ENCODE results near the gene BAZ2A.
"Not testable (repeated sequence)": the region's sequence is repeated elsewhere in the genome, so short reads cannot be mapped to it uniquely, and the experiment has no call there.

The BAZ2A gene

DNA sequence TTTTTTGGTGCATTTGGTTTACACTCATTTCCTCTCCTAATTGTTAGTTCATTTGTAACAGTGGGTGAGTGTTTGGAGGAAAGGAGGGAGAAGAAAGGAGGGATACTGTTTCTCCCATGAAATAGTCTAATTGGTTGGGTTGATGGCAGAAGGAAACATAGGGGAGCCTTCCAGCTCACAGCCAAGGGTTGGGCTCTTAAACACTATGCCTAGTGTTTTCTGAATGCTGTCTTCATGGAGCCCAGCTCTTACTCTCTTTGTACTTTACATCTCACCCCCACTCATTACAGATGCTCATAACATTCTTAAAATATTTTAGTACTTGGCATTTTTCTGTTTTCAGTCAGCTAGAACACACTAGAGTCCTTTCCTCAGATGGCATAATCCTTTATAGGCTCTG is 38.2 kb downstream of the BAZ2A start:
- DNase-seq, result no peak

DNA sequence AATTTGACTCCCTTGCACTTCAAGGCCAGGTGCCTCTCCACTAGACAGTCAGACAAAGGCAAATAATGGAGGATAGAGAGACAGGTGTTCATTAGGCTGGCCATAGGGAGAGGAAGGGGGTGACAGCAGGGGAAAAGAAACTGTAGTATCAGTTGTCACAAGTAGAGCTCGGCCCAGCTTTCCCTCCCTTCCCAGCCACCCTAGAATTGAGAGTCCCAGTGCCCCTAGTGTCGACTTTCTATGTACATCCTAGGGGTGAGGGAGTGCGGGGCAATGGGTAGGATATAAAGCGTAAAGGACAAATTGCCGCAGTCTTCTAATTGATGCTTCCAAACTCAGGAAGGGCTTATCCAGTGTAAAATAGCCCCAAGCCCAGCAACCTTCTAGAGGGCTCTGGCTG is 39.0 kb downstream of the BAZ2A start:
- DNase-seq, result no peak

DNA sequence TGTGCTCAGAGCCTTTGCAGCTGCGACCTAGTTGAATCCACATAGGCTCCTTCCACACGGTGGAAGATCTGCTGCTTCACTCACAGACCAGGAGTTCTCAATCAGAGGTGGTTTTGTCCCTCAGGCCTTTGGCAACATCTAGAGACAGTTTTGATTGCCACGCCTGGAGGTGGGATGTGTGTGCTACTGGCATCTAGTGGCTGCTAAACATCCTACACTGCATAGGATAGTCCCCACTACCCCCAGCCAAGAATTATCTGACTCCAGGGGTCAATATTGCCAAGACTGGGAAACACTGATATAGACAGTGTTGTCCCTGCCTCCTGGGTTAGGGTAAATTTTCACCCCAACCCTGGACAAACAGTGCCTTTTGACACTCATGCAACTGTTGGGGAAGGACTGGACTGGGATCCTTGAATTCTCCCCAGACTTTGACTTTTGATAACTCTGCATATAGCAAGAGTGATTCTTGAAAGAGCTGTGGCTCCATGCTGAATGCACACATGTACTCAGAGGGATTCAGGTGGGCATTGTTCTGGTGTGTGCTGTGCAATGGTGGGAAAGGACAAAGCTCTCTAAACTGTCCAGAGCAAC is 39.8 kb downstream of the BAZ2A start:
- no peak for DNase-seq

DNA sequence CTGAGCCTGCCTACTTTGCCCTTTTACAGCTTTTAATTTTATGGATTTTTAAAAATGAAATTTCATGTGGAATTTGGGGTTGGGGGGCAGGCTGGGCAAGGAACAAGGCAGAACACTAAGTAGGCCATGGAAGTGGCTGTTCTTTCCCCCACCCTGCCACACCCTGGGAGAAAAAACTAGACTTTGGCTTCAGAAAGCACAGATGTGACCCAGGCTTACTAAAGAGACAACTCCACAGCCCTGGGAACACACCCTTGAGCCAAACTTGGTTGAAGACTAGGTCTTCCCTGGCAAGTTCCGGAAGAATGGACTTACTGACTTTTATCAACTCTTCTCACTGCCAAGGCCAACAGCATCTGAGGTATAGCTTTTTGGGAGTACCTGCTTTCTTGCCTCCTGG is 40.3 kb downstream of the BAZ2A start:
- no peak for DNase-seq

DNA sequence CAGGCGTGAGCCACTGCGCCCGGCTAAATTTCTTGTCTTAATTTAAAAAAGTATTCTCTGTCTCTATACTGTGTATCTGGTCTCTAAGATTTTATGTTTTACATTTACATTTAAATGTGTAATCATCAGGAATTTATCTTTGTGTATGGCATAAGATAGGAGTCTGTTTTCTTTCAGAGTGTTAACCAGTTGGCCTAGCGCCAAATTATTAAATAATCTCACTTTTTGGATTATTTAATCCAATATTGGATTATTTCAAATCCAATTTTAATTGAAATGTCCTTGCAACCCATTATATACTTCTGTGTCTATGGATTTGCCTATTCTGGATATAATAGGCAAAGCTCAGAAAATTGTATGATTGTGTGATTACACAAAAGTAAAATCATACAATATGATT is 45.0 kb downstream of the BAZ2A start:
- no peak for DNase-seq

DNA sequence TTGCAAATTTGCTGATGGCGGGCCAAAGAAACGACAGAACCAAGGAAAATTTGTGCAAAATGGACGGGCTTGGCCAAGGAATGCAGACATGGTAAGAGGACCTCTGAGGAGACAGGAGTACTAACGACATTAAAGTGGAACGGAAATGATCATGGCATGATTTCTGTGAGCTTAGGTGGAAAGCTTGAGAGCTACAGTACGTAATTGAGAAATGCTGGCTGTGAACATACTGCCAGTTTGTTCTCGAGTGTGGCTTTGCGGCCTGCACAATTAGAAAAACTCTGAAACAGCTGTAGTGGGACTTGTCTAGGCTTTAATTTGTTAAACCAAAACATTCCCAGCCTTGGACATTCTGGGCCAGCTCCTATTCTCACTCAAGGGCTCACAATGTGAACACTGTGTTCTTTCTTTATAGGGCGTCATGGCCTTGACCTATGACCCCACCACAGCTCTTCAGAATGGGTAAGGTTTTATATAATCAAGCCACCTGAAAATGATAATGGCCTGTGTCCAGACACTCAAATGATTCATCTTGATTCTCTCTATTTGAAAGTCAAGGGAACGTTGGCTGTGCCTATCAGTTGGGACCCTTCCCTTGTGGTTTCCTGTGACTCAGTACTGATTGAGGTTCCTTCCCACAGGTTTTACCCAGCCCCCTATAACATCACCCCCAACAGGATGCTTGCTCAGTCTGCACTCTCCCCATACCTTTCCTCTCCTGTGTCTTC is 48.5 kb downstream of the BAZ2A start:
- DNase-seq, result no peak

DNA sequence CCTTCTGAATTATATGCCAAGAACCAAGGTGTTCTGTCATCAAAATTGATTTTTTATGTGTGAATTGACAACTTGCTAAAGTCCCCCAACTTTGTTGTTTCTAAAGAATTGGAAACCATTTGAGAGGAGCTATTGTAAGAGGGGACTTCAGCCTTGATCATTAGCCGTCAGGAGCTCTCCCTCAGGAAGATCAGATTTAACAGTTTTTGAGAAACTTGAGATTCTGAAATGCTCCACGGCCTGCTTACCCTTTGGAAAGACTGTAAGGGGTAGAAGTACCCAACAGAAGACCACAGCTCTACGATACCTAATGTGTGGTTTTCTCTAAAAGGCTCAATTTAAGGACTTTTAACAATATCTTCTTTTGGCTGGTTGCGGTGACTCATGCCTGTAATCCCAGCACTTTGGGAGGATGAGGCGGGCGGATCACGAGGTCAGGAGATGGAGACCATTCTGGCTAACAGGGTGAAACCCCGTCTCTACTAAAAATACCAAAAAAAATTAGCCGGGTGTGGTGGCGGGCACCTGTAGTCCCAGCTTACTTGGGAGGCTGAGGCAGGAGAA is 51.1 kb downstream of the BAZ2A start:
- DNase-seq, result no peak

DNA sequence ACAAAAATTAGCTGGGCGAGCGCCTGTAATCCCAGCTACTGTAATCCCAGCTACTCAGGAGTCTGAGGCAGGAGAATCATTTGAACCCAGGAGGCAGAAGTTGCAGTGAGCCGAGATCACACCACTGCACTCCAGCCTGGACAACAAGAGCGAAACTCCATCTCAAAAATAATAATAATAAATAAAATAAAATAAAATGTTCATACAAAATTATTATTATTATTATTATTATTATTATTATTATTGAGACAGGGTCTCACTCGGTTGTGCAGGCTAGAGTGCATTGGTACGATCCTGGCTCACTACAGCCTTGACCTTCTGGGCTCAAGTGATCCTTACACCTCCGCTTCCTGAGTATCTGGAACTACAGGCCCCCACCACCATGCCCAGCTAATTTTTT is 52.9 kb downstream of the BAZ2A start:
- not testable (repeated sequence) for DNase-seq

DNA sequence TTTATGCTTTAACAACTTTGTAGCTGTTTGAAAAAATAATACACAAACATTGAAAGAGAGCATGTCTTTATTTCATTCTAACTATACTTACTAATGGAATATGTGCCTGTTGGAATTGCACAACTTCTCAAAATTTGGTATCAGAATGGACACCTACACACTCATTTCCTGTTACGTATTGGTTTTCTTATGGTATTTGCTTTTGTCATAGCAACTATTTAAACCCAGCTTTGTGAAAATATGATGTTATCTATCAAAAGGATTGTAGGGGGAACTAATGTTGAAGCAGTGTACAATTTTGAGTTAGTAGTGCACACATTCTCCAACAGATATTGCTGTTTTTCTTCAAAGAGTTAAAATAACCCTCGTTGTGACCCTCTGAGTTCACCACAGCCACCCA is 55.9 kb downstream of the BAZ2A start:
- no peak for DNase-seq

DNA sequence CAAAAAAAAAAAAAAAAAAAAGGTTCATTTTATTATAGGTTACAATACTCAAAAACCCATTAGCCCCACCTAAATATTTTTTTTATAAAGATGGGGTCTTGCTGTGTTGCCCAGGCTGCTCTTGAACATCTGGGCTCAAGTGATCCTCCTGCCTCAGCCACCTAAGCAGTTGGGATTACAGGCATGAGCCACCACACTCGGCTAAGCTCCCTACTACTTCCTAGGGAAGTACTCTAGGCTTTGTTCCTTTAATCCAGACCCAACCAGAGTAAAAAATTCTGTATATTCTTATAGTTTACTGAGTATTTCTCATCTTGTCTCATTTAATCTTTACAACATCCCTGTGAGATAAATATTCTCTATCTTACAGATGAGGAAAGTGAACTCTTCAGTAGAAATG is 57.8 kb downstream of the BAZ2A start:
- no peak for DNase-seq

DNA sequence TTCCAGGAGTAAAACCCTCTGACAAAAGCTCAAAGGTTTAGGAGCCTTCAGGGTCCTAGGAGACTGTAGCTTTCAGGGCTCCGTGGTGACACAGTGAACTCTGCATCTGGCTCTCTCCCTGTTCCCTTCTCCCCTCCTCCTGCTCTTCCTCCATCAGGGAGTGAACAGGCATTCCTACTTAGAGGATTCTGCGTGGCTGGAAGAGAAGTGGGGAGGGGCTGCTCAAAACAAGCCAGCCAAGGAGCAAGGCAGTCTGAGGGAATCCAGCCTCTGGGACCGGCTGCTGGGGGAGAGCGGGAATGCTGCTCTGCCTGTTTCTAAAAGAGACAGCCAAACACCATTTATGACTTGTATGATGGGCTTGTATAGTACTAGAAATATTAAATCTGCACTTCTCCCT is 59.0 kb downstream of the BAZ2A start:
- no peak for DNase-seq

DNA sequence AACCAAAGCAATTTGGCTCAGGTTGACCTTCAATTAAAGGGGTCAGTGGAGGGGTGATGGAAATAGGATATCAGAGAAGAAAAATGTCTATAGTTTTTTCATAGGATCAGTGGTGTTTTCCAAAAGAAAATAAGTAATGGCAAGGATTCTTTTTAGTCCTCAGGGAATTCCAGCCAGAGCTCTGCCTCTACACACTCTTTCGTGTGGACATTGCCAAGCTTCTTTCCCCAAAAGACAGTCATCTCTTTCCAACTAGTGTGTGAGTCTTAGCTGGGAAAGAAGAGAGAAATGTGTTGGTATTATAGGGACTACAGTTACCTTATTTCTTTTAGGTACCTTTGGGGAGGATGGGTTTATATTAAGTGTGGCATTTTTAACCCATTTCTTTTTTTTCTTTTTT is 62.0 kb downstream of the BAZ2A start:
- no peak for DNase-seq

DNA sequence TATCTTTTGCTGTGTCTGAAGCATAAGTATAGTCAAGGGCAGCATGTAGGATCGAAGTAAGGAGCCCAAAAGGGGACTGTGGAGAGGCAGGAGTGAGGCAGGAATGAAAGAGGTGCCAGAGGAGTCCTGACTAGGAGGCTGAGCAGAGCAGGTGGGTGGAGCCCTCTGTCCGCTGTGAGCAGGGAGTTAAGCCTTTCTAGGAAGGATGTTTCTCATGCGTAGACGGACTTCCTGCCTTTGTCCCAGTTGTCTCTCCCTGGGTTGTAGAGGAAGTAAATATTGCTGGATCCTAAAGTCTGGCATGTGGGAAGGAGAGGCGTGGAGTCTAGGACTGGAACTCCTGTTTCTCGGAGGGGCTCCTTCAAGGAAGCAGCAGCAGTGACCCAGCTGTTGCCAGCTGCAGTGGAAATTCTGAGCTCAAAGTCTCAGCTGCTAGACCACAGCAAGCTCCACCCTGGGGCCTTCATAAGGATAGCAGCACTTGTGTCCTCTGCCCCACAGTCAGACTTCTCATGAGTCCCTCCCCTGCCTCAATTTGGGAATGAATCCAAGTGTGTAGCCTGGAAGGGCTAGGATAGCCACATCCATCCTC is 64.5 kb downstream of the BAZ2A start:
- no peak for DNase-seq

DNA sequence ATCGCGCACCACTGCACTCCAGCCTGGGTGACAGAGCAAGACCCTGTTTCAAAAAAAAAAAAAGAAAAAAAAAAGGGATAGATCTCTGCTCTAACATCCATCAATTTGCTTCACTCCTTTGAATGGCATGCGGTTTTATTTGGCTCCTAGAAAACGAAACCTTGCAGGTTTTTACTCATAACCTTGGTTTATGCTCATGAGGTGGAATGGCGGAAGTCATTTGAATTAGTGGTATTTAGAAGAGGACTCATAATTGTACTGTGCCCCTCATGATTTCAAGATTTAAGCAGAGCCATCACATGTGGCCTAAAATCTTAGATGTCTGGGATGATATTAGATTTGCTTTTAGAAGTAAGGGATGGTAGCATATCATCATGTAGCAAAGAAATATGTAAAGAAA is 79.1 kb downstream of the BAZ2A start:
- DNase-seq, result no peak

DNA sequence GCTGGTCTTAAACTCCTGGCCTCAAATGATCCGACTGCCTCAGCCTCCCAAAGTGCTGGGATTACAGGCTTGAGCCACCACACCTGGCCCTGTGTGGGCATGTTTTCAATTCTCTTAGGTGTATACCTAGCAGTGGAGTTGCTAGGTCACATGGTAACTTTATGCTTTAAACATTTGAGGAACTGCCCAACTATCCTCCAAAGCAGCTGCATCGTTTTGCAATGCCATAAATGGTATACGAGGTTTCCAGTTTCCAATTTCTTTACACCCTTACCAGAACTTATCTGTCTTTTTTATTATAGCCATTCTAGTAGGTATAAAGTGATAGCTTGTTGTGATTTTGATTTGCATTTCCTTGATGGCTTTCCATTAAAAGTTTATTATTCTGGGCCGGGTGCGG is 83.4 kb downstream of the BAZ2A start:
- DNase-seq, result no peak
